Hepatocyte (in vitro differentiated cells): Measurements from ENCODE around the gene GMDS.

Experiments
- CTCF ChIP-seq: fragments of 200-600 bp; sonication (generic); IDR thresholded peaks from 2 replicates; pipeline ENCODE4 v1.5.1; 2016; ENCODE audit warnings: antibody characterized with exemption, mild to moderate bottlenecking; ENCODE audit not compliant: poor library complexity
- EZH2phosphoT487 ChIP-seq: fragments of 200-600 bp; sonication (generic); IDR thresholded peaks from one replicate; pipeline ENCODE4 v1.6.1; 2018; ENCODE audit warnings: antibody characterized with exemption, mild to moderate bottlenecking, low read depth, moderate library complexity; ENCODE audit not compliant: unreplicated experiment, severe bottlenecking

- TF ChIP-seq CTCF (no peak), EZH2phosphoT487 (no peak)
These were observed 249.8 kb downstream of the GMDS start for GRCh38 chr6:1995636-1996035.
